ENCODE measurements around the gene ALDH4A1.
A peak's percentile ranks its signal among the peaks of the same experiment; 100 is the strongest.

Gene ALDH4A1

GRCh38 chr1:18876210-18876609, 26.1 kb downstream of the ALDH4A1 start:
- H3K36me3 ChIP-seq = peaks cover 86% of the 10 kb centered on the region
- TF ChIP-seq CTCF (IDR thresholded peaks at IDR 0.05) = no peak
- no peaks in the 10 kb centered on the region for H3K9me3 ChIP-seq
- H3K4me1 ChIP-seq (ENCODE audit: control insufficient read depth in 1 of 2, insufficient read depth in 1 of 2, low read depth in 1 of 2, low read length in 1 of 2) = no peaks in the 10 kb centered on the region
- H3K27ac ChIP-seq = no peak overlapping the region
- no peaks in the 10 kb centered on the region for H3K27me3 ChIP-seq
- H3K4me3 ChIP-seq (ENCODE audit: low read depth in 1 of 2, low read length in 1 of 2) = no peak overlapping the region

GRCh38 chr1:18875796-18876128, 26.6 kb downstream of the ALDH4A1 start:
- no peaks in the 10 kb centered on the region for H3K4me1 ChIP-seq (ENCODE audit: control insufficient read depth in 1 of 2, insufficient read depth in 1 of 2, low read depth in 1 of 2, low read length in 1 of 2)
- peaks cover 81% of the 10 kb centered on the region for H3K36me3 ChIP-seq
- H3K27me3 ChIP-seq = no peaks in the 10 kb centered on the region
- no peak for TF ChIP-seq CTCF (IDR thresholded peaks at IDR 0.05)
- no peaks in the 10 kb centered on the region for H3K9me3 ChIP-seq
- no peak overlapping the region for H3K27ac ChIP-seq
- no peak overlapping the region for H3K4me3 ChIP-seq (ENCODE audit: low read depth in 1 of 2, low read length in 1 of 2)

GRCh38 chr1:18875107-18875795, 27.1 kb downstream of the ALDH4A1 start:
- Histone ChIP-seq H3K4me1 (ENCODE audit: control insufficient read depth in 1 of 2, insufficient read depth in 1 of 2, low read depth in 1 of 2, low read length in 1 of 2) (no peaks in the 10 kb centered on the region), H3K27me3 (no peaks in the 10 kb centered on the region), H3K27ac (no peak overlapping the region), H3K4me3 (ENCODE audit: low read depth in 1 of 2, low read length in 1 of 2) (no peak overlapping the region), H3K9me3 (no peaks in the 10 kb centered on the region), H3K36me3 (peaks cover 77% of the 10 kb centered on the region)
- peak; percentile 34 for TF ChIP-seq CTCF (IDR thresholded peaks at IDR 0.05)

GRCh38 chr1:18874600-18874999, 27.8 kb downstream of the ALDH4A1 start:
- no peaks in the 10 kb centered on the region for H3K9me3 ChIP-seq
- no peak overlapping the region for H3K27ac ChIP-seq
- H3K27me3 ChIP-seq = no peaks in the 10 kb centered on the region
- peaks cover 71% of the 10 kb centered on the region for H3K36me3 ChIP-seq
- no peaks in the 10 kb centered on the region for H3K4me1 ChIP-seq (ENCODE audit: control insufficient read depth in 1 of 2, insufficient read depth in 1 of 2, low read depth in 1 of 2, low read length in 1 of 2)
- H3K4me3 ChIP-seq (ENCODE audit: low read depth in 1 of 2, low read length in 1 of 2) = no peak overlapping the region
- TF ChIP-seq CTCF (IDR thresholded peaks at IDR 0.05) = no peak

- H3K4me3 ChIP-seq (ENCODE audit: low read depth in 1 of 2, low read length in 1 of 2) = no peak overlapping the region
- peaks cover 65% of the 10 kb centered on the region for H3K36me3 ChIP-seq
- no peaks in the 10 kb centered on the region for H3K4me1 ChIP-seq (ENCODE audit: control insufficient read depth in 1 of 2, insufficient read depth in 1 of 2, low read depth in 1 of 2, low read length in 1 of 2)
- no peak overlapping the region for H3K27ac ChIP-seq
- no peak for TF ChIP-seq CTCF (IDR thresholded peaks at IDR 0.05)
- no peaks in the 10 kb centered on the region for H3K9me3 ChIP-seq
- no peaks in the 10 kb centered on the region for H3K27me3 ChIP-seq
Observed at GRCh38 chr1:18874036-18874435, 28.3 kb downstream of the ALDH4A1 start.
